IPS DF 4.7 (cell line): Measurements from ENCODE around the gene WDR27.
"Not testable (repeated sequence)": the region's sequence is repeated elsewhere in the genome, so short reads cannot be mapped to it uniquely, and the experiment has no call there.

Source experiments
- DNase-seq: peaks from one replicate; pipeline ENCODE4 v3.0.0-alpha.2; 2013; ENCODE audit warnings: low spot score; ENCODE audit errors: extremely low read depth

WDR27 gene

GRCh38 chr6:169491482-169491881 lies 210.3 kb downstream of the WDR27 start:
- no peak for DNase-seq

GRCh38 chr6:169490830-169491229 lies 211.0 kb downstream of the WDR27 start:
- no peak for DNase-seq

GRCh38 chr6:169490246-169490641 lies 211.6 kb downstream of the WDR27 start:
- no peak for DNase-seq

- DNase-seq: no peak
Measured at GRCh38 chr6:169489563-169490245, 212.1 kb downstream of the WDR27 start.

- DNase-seq: no peak
Measured at GRCh38 chr6:169487579-169488436, 214.0 kb downstream of the WDR27 start.

- DNase-seq: no peak
Measured at GRCh38 chr6:169479783-169480495, 221.9 kb downstream of the WDR27 start.

- no peak for DNase-seq
Measured at GRCh38 chr6:169474362-169474761, 227.5 kb downstream of the WDR27 start.

- DNase-seq: no peak
Measured at GRCh38 chr6:169473663-169474062, 228.2 kb downstream of the WDR27 start.

GRCh38 chr6:169472786-169473416 lies 228.9 kb downstream of the WDR27 start:
- DNase-seq: no peak

- DNase-seq: no peak
Measured at GRCh38 chr6:169470790-169471189, 231.0 kb downstream of the WDR27 start.

- DNase-seq: no peak
Measured at GRCh38 chr6:169469028-169469427, 232.8 kb downstream of the WDR27 start.

- not testable (repeated sequence) for DNase-seq
Measured at GRCh38 chr6:169467755-169468154, 234.1 kb downstream of the WDR27 start.

- not testable (repeated sequence) for DNase-seq
Measured at GRCh38 chr6:169466256-169466655, 235.6 kb downstream of the WDR27 start.

GRCh38 chr6:169457762-169458161 lies 244.1 kb downstream of the WDR27 start:
- no peak for DNase-seq

- DNase-seq: no peak
Measured at GRCh38 chr6:169456840-169457239, 245.0 kb downstream of the WDR27 start.

GRCh38 chr6:169455470-169455869 lies 246.4 kb downstream of the WDR27 start:
- DNase-seq: no peak

- DNase-seq: no peak
Measured at GRCh38 chr6:169454872-169455204, 247.0 kb downstream of the WDR27 start.

- DNase-seq: no peak
Measured at GRCh38 chr6:169454204-169454871, 247.5 kb downstream of the WDR27 start.

- DNase-seq: no peak
Measured at GRCh38 chr6:169452869-169453620, 248.8 kb downstream of the WDR27 start.

- no peak for DNase-seq
Measured at GRCh38 chr6:169452117-169452868, 249.5 kb downstream of the WDR27 start.
